ENCODE measurements around the gene GON7. TPM values are rescaled to one million over a fixed set of nuclear protein-coding genes. Genes with fewer than 3 reads are reported as not detected.

The GON7 gene
- total and polyA plus RNA-seq, 2 of the 8 experiments (the other 6 are each of a cell fraction or from before 2014, with no cell fraction given): 3.8 to 9.9 TPM

GRCh38 chr14:93245764-93246420 is 39.0 kb upstream of the GON7 start:
- DNase-seq (ENCODE audit: low read depth in 1 of 2, low spot score in 2 of 2): no peak
- peaks cover 8 to 45% (median 26%) of the 10 kb centered on the region in 4 experiments for H3K36me3 ChIP-seq (ENCODE audit: control insufficient read depth in 2 of 4, insufficient read depth in 4 of 4, low read length in 3 of 4)
- CTCF ChIA-PET (ENCODE audit: partially characterized antibody): no interaction called here

More at GRCh38 chr14:93245764-93246420, 39.0 kb upstream of the GON7 start:
- no peak overlapping the region for H3K4me2 ChIP-seq (ENCODE audit: insufficient read depth in 1 of 2, low read depth in 2 of 2, low read length in 2 of 2)
- H3K23me2 ChIP-seq (ENCODE audit: low read depth, low read length): no peaks in the 10 kb centered on the region
- no peak overlapping the region for H4K8ac ChIP-seq (ENCODE audit: extremely low read depth, insufficient read depth, low read length)
- no peaks in the 10 kb centered on the region for H4K20me1 ChIP-seq (replicated peaks in 1 of 2; ENCODE audit: control insufficient read depth in 1 of 2, insufficient read depth in 2 of 2, low read length in 2 of 2)
- no peaks in the 10 kb centered on the region for H3K9me3 ChIP-seq (ENCODE audit: insufficient read depth in 2 of 2, low read depth in 1 of 2, low read length in 1 of 2)
- no peak for FAIRE-seq
- H2BK12ac ChIP-seq (ENCODE audit: low read depth, low read length): no peak overlapping the region
- H4K91ac ChIP-seq (replicated peaks; ENCODE audit: insufficient read length, low read length): no peak overlapping the region
- POLR2A ChIA-PET (ENCODE audit: partially characterized antibody): no interaction called here
- H2BK15ac ChIP-seq (ENCODE audit: low read length): no peak overlapping the region
- H3K56ac ChIP-seq (replicated peaks; ENCODE audit: insufficient read length, low read depth, low read length): no peak overlapping the region
- TF ChIP-seq TAF7 (optimal IDR thresholded peaks at IDR 0.05; ENCODE audit: borderline replicate concordance, low read depth, low read length): no peak
- H3K18ac ChIP-seq (ENCODE audit: extremely low read depth, low read length): no peak overlapping the region
- H3K79me1 ChIP-seq (ENCODE audit: low read depth, low read length): no peaks in the 10 kb centered on the region
- H3K27me3 ChIP-seq (replicated peaks in 1 of 4; ENCODE audit: control insufficient read depth in 3 of 4, extremely low read depth in 1 of 4, insufficient read depth in 3 of 4, low read length in 3 of 4): no peaks in the 10 kb centered on the region
- no peaks in the 10 kb centered on the region for H3K79me2 ChIP-seq (ENCODE audit: control insufficient read depth in 1 of 2, insufficient read depth in 2 of 2, low read length in 2 of 2)
- no peak overlapping the region for H4K5ac ChIP-seq (ENCODE audit: insufficient read length, low read depth, low read length)
- H3K27ac ChIP-seq (ENCODE audit: low read depth, low read length): no peak overlapping the region
- H3K4me1 ChIP-seq (replicated peaks in 1 of 4; ENCODE audit: control insufficient read depth in 3 of 4, insufficient read depth in 4 of 4, low read length in 3 of 4): peaks cover 0 to 2% (median 0%) of the 10 kb centered on the region in 4 experiments; a peak in 1 of 7 replicates
- no peak overlapping the region for H2BK120ac ChIP-seq (replicated peaks; ENCODE audit: low read depth, low read length)
- H3K4me3 ChIP-seq (ENCODE audit: extremely low read depth in 1 of 4, insufficient read depth in 2 of 4, low read depth in 3 of 4, low read length in 4 of 4): no peak overlapping the region
- no peak overlapping the region for H3K14ac ChIP-seq (ENCODE audit: insufficient read length)
- 96% methylated on average over 10 of the region's 10 CpGs; no CpG with 5 or more reads in 1 of the 2 experiments for WGBS, 2 experiments (ENCODE audit: extremely low coverage in 1 of 2, insufficient coverage in 1 of 2, insufficient read length in 1 of 2, insufficient replicate concordance in 2 of 2, low coverage in 1 of 2, low lambda C conversion rate in 2 of 2, missing lambda C conversion rate in 1 of 2)
- no peak overlapping the region for H2AFZ ChIP-seq (ENCODE audit: low read length)
- H2BK5ac ChIP-seq (ENCODE audit: low read depth, low read length): no peak overlapping the region
- H3K4ac ChIP-seq (replicated peaks; ENCODE audit: insufficient read length, low read depth, low read length): no peak overlapping the region
- no peak overlapping the region for H3K23ac ChIP-seq (ENCODE audit: insufficient read length)
- no peak overlapping the region for H3K9ac ChIP-seq (replicated peaks in 1 of 4; ENCODE audit: extremely low read depth in 1 of 4, low read depth in 3 of 4, low read length in 3 of 4)
- H2AK5ac ChIP-seq (ENCODE audit: low read depth, low read length): no peak overlapping the region
- no peak overlapping the region for H2BK20ac ChIP-seq (ENCODE audit: low read length)
